K562 (cell line): ENCODE measurements around the gene LMO2. TPM values are rescaled to one million over a fixed set of nuclear protein-coding genes. Genes with fewer than 3 reads are reported as not detected.

Experiments used
- ARID1B ChIP-seq: fragments of 450-650 bp; IDR thresholded peaks from 2 replicates; pipeline ENCODE4 v1.6.1; 2016; ENCODE audit warnings: antibody characterized with exemption, mild to moderate bottlenecking, inconsistent platforms
- ATF3 ChIP-seq, 2 experiments: fragments of 450-650 bp in 1 of 2; sonication (generic) in 1 of 2; formaldehyde crosslinking in 1 of 2; IDR thresholded peaks in 1 of 2; conservative IDR thresholded peaks in 1 of 2; 2 replicates each; pipeline versions ENCODE4 v1.6.1 to v1.8.1; 2016 to 2023; ENCODE audit warnings: mild to moderate bottlenecking in 2 of 2, moderate library complexity in 2 of 2, inconsistent platforms in 1 of 2, missing genetic modification reagents in 1 of 2
- CCNT2 ChIP-seq: IDR thresholded peaks from 2 replicates; pipeline ENCODE4 v1.6.1; 2011; ENCODE audit warnings: borderline replicate concordance, low read depth, mild to moderate bottlenecking, moderate library complexity, mixed read lengths, low read length; ENCODE audit not compliant: insufficient read length; ENCODE audit errors: extremely low read depth
- CREB3L1 ChIP-seq: fragments of 450-650 bp; IDR thresholded peaks from 2 replicates; pipeline ENCODE4 v1.6.1; 2014; ENCODE audit warnings: low read depth, mild to moderate bottlenecking, moderate library complexity, borderline replicate concordance
- HNRNPK ChIP-seq: fragments of 200-400 bp; formaldehyde crosslinking; IDR thresholded peaks from one replicate; pipeline ENCODE4 v1.6.1; 2018; ENCODE audit warnings: mild to moderate bottlenecking, low read depth, low read length; ENCODE audit not compliant: poor library complexity, severe bottlenecking
- HSF4 ChIP-seq: fragments of 250-450 bp; sonication (Bioruptor Pico); IDR thresholded peaks from 2 replicates; pipeline ENCODE4 v2.1.2; 2022; ENCODE audit warnings: mild to moderate bottlenecking, moderate library complexity, borderline replicate concordance
- KAT2B ChIP-seq: IDR thresholded peaks from one replicate; pipeline ENCODE4 v1.6.1; 2012; ENCODE audit warnings: low read depth, mild to moderate bottlenecking, control low read depth, inconsistent platforms, low read length, moderate library complexity
- MYNN ChIP-seq, 2 experiments: sonication (generic); formaldehyde crosslinking in 1 of 2; IDR thresholded peaks; 2 replicates each; pipeline versions ENCODE4 v1.5.0 to v1.6.1; 2016 to 2020; ENCODE audit warnings: antibody characterized with exemption in 1 of 2, missing genetic modification reagents in 1 of 2
- SMARCA5 ChIP-seq: fragments of 450-650 bp; IDR thresholded peaks from 2 replicates; pipeline ENCODE4 v1.6.1; 2016
- SPI1 ChIP-seq: IDR thresholded peaks from 2 replicates; pipeline ENCODE4 v1.6.1; 2011; ENCODE audit warnings: low read depth, low read length, control low read depth, borderline replicate concordance
- TCF7 ChIP-seq: sonication (generic); IDR thresholded peaks from 2 replicates; pipeline ENCODE4 v1.6.1; 2016; ENCODE audit warnings: antibody characterized with exemption, borderline replicate concordance
- ZBTB17 ChIP-seq: fragments of 450-650 bp; formaldehyde crosslinking; IDR thresholded peaks from 2 replicates; pipeline ENCODE4 v1.4.0; 2020; ENCODE audit warnings: mild to moderate bottlenecking
- ZNF280A ChIP-seq: fragments of 450-650 bp; IDR thresholded peaks from 2 replicates; pipeline ENCODE4 v1.6.1; 2018; ENCODE audit warnings: mild to moderate bottlenecking, low read depth; ENCODE audit not compliant: partially characterized antibody
- ZNF354B ChIP-seq: fragments of 250-450 bp; sonication (Bioruptor Pico); IDR thresholded peaks from 2 replicates; pipeline ENCODE4 v1.4.0; 2020
- ZNF407 ChIP-seq: fragments of 450-650 bp; IDR thresholded peaks from 2 replicates; pipeline ENCODE4 v1.6.1; 2016; ENCODE audit warnings: low read depth
- ZNF780A ChIP-seq: fragments of 250-450 bp; sonication (Bioruptor Pico); IDR thresholded peaks from 2 replicates; pipeline ENCODE4 v1.5.0; 2021; ENCODE audit warnings: mild to moderate bottlenecking
- ZSCAN29 ChIP-seq: fragments of 450-650 bp; IDR thresholded peaks from 2 replicates; pipeline ENCODE4 v1.6.1; 2017
- polyA plus RNA-seq, 8 experiments: library from polyadenylated mRNA; depleted of rRNA in 4 of 8; stranded (reverse) in 5 of 8; unstranded in 3 of 8; fragments of >200 nt; fragmentation: Nextera tagmentation in 2 of 8; fragmentation: Illumina TruSeq in 1 of 8; extraction: Ambion mirVana in 2 of 8; extraction: Trizol in 1 of 8; gene quantifications; 2 replicates each; pipeline versions ENCODE4 v1.2.1 to v1.2.3, GENCODE V29; 2011 to 2014; ENCODE audit warnings: inconsistent platforms in 1 of 8, missing spikeins in 1 of 8
- total RNA-seq, 7 experiments: library from RNA; depleted of rRNA in 6 of 7; stranded (reverse); fragments of >200 nt in 6 of 7; fragmentation: Illumina TruSeq in 2 of 7; extraction: Trizol in 2 of 7; gene quantifications; 2 replicates each; pipeline versions ENCODE4 v1.2.1 to v1.2.3, GENCODE V29; 2011 to 2021; ENCODE audit warnings: low replicate concordance in 1 of 7

Gene LMO2
- total and polyA plus RNA-seq, 9 of the 15 experiments (the other 6 are each of a cell fraction or from before 2014, with no cell fraction given), result 6.9 to 126 (median 91.5) TPM

- TF ChIP-seq ZNF407, result peak; percentile 79
- TF ChIP-seq MYNN (IDR thresholded peaks at IDR 0.05), result peak; percentile 45; the same call in 1 of the 2 replicates
- no peak for TF ChIP-seq MYNN (CRISPR knock-in tag; IDR thresholded peaks at IDR 0.05)
- TF ChIP-seq SPI1, result no peak
- TF ChIP-seq ZSCAN29, result no peak; the same call in 1 of the 2 replicates
- no peak for TF ChIP-seq ZNF354B (CRISPR knock-in tag)
- no peak for TF ChIP-seq ZBTB17 (CRISPR knock-in tag)
- no peak for TF ChIP-seq ARID1B
- no peak for TF ChIP-seq TCF7
- TF ChIP-seq CREB3L1, result no peak
- no peak for TF ChIP-seq HNRNPK
- no peak for TF ChIP-seq CCNT2
- no peak for TF ChIP-seq SMARCA5
- no peak for TF ChIP-seq ZNF280A
- no peak for TF ChIP-seq HSF4 (CRISPR knock-in tag)
- no peak for TF ChIP-seq KAT2B
- no peak for TF ChIP-seq ZNF780A
- no peak for TF ChIP-seq ATF3 (IDR thresholded peaks at IDR 0.05)
- no peak for TF ChIP-seq ATF3 (CRISPR knock-in tag; conservative IDR thresholded peaks at IDR 0.05)
These were observed 33.9 kb downstream of the LMO2 start (continued) for GRCh38 chr11:33857933-33858371.
